Measurements from ENCODE around the gene P2RY12. TPM values are rescaled to one million over a fixed set of nuclear protein-coding genes. Genes with fewer than 3 reads are reported as not detected.

Gene P2RY12
- total RNA-seq, 2 experiments from 2014 or later, result 0.19 TPM; not detected in 1

- POLR2A ChIA-PET, result no interaction called here
- no peak overlapping the region for H3K4me3 ChIP-seq (ENCODE audit: low read depth, low read length, poor library complexity, severe bottlenecking)
- no peaks in the 10 kb centered on the region for H4K20me1 ChIP-seq (ENCODE audit: insufficient read depth, low read length)
- H2AFZ ChIP-seq (ENCODE audit: low read length), result no peak overlapping the region
- TF ChIP-seq, protein P1, sequence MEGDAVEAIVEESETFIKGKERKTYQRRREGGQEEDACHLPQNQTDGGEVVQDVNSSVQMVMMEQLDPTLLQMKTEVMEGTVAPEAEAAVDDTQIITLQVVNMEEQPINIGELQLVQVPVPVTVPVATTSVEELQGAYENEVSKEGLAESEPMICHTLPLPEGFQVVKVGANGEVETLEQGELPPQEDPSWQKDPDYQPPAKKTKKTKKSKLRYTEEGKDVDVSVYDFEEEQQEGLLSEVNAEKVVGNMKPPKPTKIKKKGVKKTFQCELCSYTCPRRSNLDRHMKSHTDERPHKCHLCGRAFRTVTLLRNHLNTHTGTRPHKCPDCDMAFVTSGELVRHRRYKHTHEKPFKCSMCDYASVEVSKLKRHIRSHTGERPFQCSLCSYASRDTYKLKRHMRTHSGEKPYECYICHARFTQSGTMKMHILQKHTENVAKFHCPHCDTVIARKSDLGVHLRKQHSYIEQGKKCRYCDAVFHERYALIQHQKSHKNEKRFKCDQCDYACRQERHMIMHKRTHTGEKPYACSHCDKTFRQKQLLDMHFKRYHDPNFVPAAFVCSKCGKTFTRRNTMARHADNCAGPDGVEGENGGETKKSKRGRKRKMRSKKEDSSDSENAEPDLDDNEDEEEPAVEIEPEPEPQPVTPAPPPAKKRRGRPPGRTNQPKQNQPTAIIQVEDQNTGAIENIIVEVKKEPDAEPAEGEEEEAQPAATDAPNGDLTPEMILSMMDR (conservative IDR thresholded peaks at IDR 0.05; ENCODE audit: low read length), result no peak
- no peak for TF ChIP-seq EZH2phosphoT487 (IDR thresholded peaks at IDR 0.05; ENCODE audit: borderline replicate concordance, low read depth, low read length)
- intact Hi-C loops (cut with micrococcal nuclease; ENCODE audit: unreplicated experiment), result no loop called here
- H3K79me2 ChIP-seq (ENCODE audit: insufficient read depth, low read depth, low read length), result no peaks in the 10 kb centered on the region
- DNase-seq (ENCODE audit: low spot score), result no peak
- CTCF ChIA-PET (ENCODE audit: unreplicated experiment), result no interaction called here
- H3K4me2 ChIP-seq (ENCODE audit: low read length), result no peak overlapping the region
- no peaks in the 10 kb centered on the region for H3K36me3 ChIP-seq (ENCODE audit: insufficient read depth, low read length)
- no peaks in the 10 kb centered on the region for H3K9me3 ChIP-seq (ENCODE audit: low read length)
- no peaks in the 10 kb centered on the region for H3K4me1 ChIP-seq (ENCODE audit: insufficient read depth, low read length, poor library complexity, severe bottlenecking)
- BruUV-seq (replicated peaks), result no TSS peak
- no peaks in the 10 kb centered on the region; the same call in 1 of the 2 replicates for H3K9me2 ChIP-seq (ENCODE audit: insufficient read depth, low read length)
- no peak overlapping the region for H3K27ac ChIP-seq (ENCODE audit: low read depth, low read length, poor library complexity, severe bottlenecking)
Observed at GRCh38 chr3:151314137-151314536, 70.4 kb downstream of the P2RY12 start.

DNA sequence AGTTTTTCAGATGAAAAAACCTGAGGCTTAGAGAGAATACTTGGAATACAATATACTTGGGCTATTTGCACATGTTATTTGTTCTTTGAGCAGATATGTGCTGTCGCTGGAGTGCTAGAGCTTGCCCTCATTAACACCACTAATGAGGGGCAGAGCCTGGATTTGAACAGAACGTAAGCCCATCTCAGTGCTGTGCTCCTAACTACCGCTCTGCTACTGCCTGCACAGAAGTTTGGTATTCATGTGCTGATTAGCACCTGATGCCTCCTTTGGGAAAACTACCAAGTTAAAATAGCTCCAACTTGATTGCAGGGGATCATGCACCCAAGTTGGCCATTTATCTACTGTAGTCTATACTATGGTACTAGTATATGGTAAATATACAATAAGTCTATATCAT lies 71.6 kb downstream of the P2RY12 start:
- DNase-seq (ENCODE audit: low spot score), result no peak
- Histone ChIP-seq H2AFZ (ENCODE audit: low read length) (no peak overlapping the region), H3K79me2 (ENCODE audit: insufficient read depth, low read depth, low read length) (no peaks in the 10 kb centered on the region), H3K4me3 (ENCODE audit: low read depth, low read length, poor library complexity, severe bottlenecking) (no peak overlapping the region), H3K9me2 (ENCODE audit: insufficient read depth, low read length) (no peaks in the 10 kb centered on the region; the same call in 1 of the 2 replicates), H3K4me2 (ENCODE audit: low read length) (no peak overlapping the region), H3K9me3 (ENCODE audit: low read length) (no peaks in the 10 kb centered on the region), H3K36me3 (ENCODE audit: insufficient read depth, low read length) (no peaks in the 10 kb centered on the region), H3K4me1 (ENCODE audit: insufficient read depth, low read length, poor library complexity, severe bottlenecking) (no peaks in the 10 kb centered on the region), H4K20me1 (ENCODE audit: insufficient read depth, low read length) (no peaks in the 10 kb centered on the region), H3K27ac (ENCODE audit: low read depth, low read length, poor library complexity, severe bottlenecking) (no peak overlapping the region)
- TF ChIP-seq, protein P1 (conservative IDR thresholded peaks at IDR 0.05; ENCODE audit: low read length), result no peak
- no peak for TF ChIP-seq EZH2phosphoT487 (IDR thresholded peaks at IDR 0.05; ENCODE audit: borderline replicate concordance, low read depth, low read length)
- BruUV-seq (replicated peaks), result no TSS peak
- ChIA-PET CTCF (ENCODE audit: unreplicated experiment) (no interaction called here), POLR2A (no interaction called here)
- intact Hi-C loops (cut with micrococcal nuclease; ENCODE audit: unreplicated experiment), result no loop called here

- Histone ChIP-seq H4K20me1 (ENCODE audit: insufficient read depth, low read length) (no peaks in the 10 kb centered on the region), H3K9me3 (ENCODE audit: low read length) (no peaks in the 10 kb centered on the region), H3K27ac (ENCODE audit: low read depth, low read length, poor library complexity, severe bottlenecking) (no peak overlapping the region), H3K36me3 (ENCODE audit: insufficient read depth, low read length) (no peaks in the 10 kb centered on the region), H3K79me2 (ENCODE audit: insufficient read depth, low read depth, low read length) (no peaks in the 10 kb centered on the region), H3K9me2 (ENCODE audit: insufficient read depth, low read length) (no peaks in the 10 kb centered on the region; the same call in 1 of the 2 replicates), H2AFZ (ENCODE audit: low read length) (no peak overlapping the region), H3K4me2 (ENCODE audit: low read length) (no peak overlapping the region), H3K4me3 (ENCODE audit: low read depth, low read length, poor library complexity, severe bottlenecking) (no peak overlapping the region), H3K4me1 (ENCODE audit: insufficient read depth, low read length, poor library complexity, severe bottlenecking) (no peaks in the 10 kb centered on the region)
- DNase-seq (ENCODE audit: low spot score), result no peak
- TF ChIP-seq, protein P1 (conservative IDR thresholded peaks at IDR 0.05; ENCODE audit: low read length), result no peak
- TF ChIP-seq EZH2phosphoT487 (IDR thresholded peaks at IDR 0.05; ENCODE audit: borderline replicate concordance, low read depth, low read length), result no peak
- intact Hi-C loops (cut with micrococcal nuclease; ENCODE audit: unreplicated experiment), result no loop called here
- ChIA-PET CTCF (ENCODE audit: unreplicated experiment) (no interaction called here), POLR2A (interaction anchor here (0.7 kb wide), 1 partner anchor 163 kb away, joined by 3 read pairs; no protein-coding TSS in a partner anchor)
- no TSS peak for BruUV-seq (replicated peaks)
Observed at GRCh38 chr3:151309566-151309965, 75.0 kb downstream of the P2RY12 start.

All from OCI-LY7 (cell line).